ENCODE data around the gene AIFM2.

GRCh38 chr10:70162151-70162891 is 29.7 kb upstream of the AIFM2 start:
- no peak for TF ChIP-seq POLR2A (IDR thresholded peaks at IDR 0.05; ENCODE audit: low read length)
- TF ChIP-seq JUNB (IDR thresholded peaks at IDR 0.05) = no peak
- TF ChIP-seq, protein P1, sequence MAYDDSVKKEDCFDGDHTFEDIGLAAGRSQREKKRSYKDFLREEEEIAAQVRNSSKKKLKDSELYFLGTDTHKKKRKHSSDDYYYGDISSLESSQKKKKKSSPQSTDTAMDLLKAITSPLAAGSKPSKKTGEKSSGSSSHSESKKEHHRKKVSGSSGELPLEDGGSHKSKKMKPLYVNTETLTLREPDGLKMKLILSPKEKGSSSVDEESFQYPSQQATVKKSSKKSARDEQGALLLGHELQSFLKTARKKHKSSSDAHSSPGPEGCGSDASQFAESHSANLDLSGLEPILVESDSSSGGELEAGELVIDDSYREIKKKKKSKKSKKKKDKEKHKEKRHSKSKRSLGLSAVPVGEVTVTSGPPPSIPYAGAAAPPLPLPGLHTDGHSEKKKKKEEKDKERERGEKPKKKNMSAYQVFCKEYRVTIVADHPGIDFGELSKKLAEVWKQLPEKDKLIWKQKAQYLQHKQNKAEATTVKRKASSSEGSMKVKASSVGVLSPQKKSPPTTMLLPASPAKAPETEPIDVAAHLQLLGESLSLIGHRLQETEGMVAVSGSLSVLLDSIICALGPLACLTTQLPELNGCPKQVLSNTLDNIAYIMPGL (CRISPR knock-in tag; IDR thresholded peaks at IDR 0.05; ENCODE audit: borderline replicate concordance) = no peak
- TF ChIP-seq CTCF (IDR thresholded peaks at IDR 0.05) = no peak
- TF ChIP-seq RCOR1 (IDR thresholded peaks at IDR 0.05; ENCODE audit: low read depth, low read length) = no peak
- TF ChIP-seq CEBPB (IDR thresholded peaks at IDR 0.05) = no peak
- no peak for TF ChIP-seq CBX8 (IDR thresholded peaks at IDR 0.05)
- TF ChIP-seq, protein P2, sequence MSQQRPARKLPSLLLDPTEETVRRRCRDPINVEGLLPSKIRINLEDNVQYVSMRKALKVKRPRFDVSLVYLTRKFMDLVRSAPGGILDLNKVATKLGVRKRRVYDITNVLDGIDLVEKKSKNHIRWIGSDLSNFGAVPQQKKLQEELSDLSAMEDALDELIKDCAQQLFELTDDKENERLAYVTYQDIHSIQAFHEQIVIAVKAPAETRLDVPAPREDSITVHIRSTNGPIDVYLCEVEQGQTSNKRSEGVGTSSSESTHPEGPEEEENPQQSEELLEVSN (IDR thresholded peaks at IDR 0.05; ENCODE audit: borderline replicate concordance, low read depth) = no peak
- no peak for TF ChIP-seq MAX (IDR thresholded peaks at IDR 0.05)
- no peak for TF ChIP-seq HOXA7 (CRISPR knock-in tag; IDR thresholded peaks at IDR 0.05)
- TF ChIP-seq HOXB5 (CRISPR knock-in tag; IDR thresholded peaks at IDR 0.05) = no peak
- TF ChIP-seq USF2 (IDR thresholded peaks at IDR 0.05) = no peak
- TF ChIP-seq NR3C1 (IDR thresholded peaks at IDR 0.05) = no peak
